ENCODE measurements around the gene KRTAP10-4. TPM values are rescaled to one million over a fixed set of nuclear protein-coding genes. Genes with fewer than 3 reads are reported as not detected.

KRTAP10-4 gene
- total RNA-seq, 1 experiment from 2014 or later = not detected

- no peaks in the 10 kb centered on the region for H3K9me2 ChIP-seq (ENCODE audit: insufficient read depth)
- H3K4me1 ChIP-seq (ENCODE audit: control insufficient read depth in 1 of 2, insufficient read depth in 2 of 2, low read length in 2 of 2) = no peaks in the 10 kb centered on the region
- H3K36me3 ChIP-seq (ENCODE audit: control insufficient read depth in 1 of 2, insufficient read depth in 2 of 2, low read length in 2 of 2) = no peaks in the 10 kb centered on the region
- ChIA-PET RAD21 (ENCODE audit: low non-redundant PET in 1 of 2, low total read pairs in 2 of 2, uncharacterized antibody in 2 of 2, unreplicated experiment in 2 of 2) (no interaction called here), POLR2A (no interaction called here), CTCF (no interaction called here)
- H3K79me2 ChIP-seq (ENCODE audit: insufficient read depth, low read length) = no peaks in the 10 kb centered on the region
- H3K4me2 ChIP-seq (ENCODE audit: low read length) = no peak overlapping the region
- no peak overlapping the region for H3K27ac ChIP-seq (ENCODE audit: low read depth, low read length)
- intact Hi-C loops (cut with micrococcal nuclease) = no loop called here
- no peak overlapping the region for H3K4me3 ChIP-seq (replicated peaks in 1 of 2; ENCODE audit: low read depth in 1 of 2, low read length in 2 of 2)
- no peaks in the 10 kb centered on the region for H4K20me1 ChIP-seq (ENCODE audit: insufficient read depth)
- peaks cover 13 to 33% of the 10 kb centered on the region in 2 experiments for H3K9me3 ChIP-seq (ENCODE audit: control insufficient read depth in 1 of 2, insufficient read depth in 1 of 2, low read depth in 1 of 2, low read length in 2 of 2)
- TF ChIP-seq EZH2phosphoT487 (IDR thresholded peaks at IDR 0.05; ENCODE audit: borderline replicate concordance) (no peak), JUND (IDR thresholded peaks at IDR 0.05) (no peak), POLR2AphosphoS5 (IDR thresholded peaks at IDR 0.05; ENCODE audit: low read depth, low read length) (no peak), CBX3 (IDR thresholded peaks at IDR 0.05; ENCODE audit: low read depth) (peak; percentile 28; the same call in 1 of the 2 replicates)
- BruUV-seq (replicated peaks) = no TSS peak
- no peak overlapping the region for H3K9ac ChIP-seq (ENCODE audit: low read length)
- no peak for DNase-seq (ENCODE audit: low read depth, low spot score)
- ATAC-seq = no peak
- no peaks in the 10 kb centered on the region for H3K27me3 ChIP-seq (ENCODE audit: insufficient read depth, low read length)
- no peak overlapping the region for H2AFZ ChIP-seq (ENCODE audit: low read depth, low read length, poor library complexity, severe bottlenecking)
Measured at GRCh38 chr21:44619886-44620285, 46.4 kb downstream of the KRTAP10-4 start.

- Histone ChIP-seq H3K9me3 (ENCODE audit: control insufficient read depth in 1 of 2, insufficient read depth in 1 of 2, low read depth in 1 of 2, low read length in 2 of 2) (peaks cover 13 to 36% of the 10 kb centered on the region in 2 experiments), H4K20me1 (ENCODE audit: insufficient read depth) (no peaks in the 10 kb centered on the region), H3K27ac (ENCODE audit: low read depth, low read length) (no peak overlapping the region), H3K9me2 (ENCODE audit: insufficient read depth) (no peaks in the 10 kb centered on the region), H3K79me2 (ENCODE audit: insufficient read depth, low read length) (no peaks in the 10 kb centered on the region), H3K4me3 (replicated peaks in 1 of 2; ENCODE audit: low read depth in 1 of 2, low read length in 2 of 2) (no peak overlapping the region), H3K27me3 (ENCODE audit: insufficient read depth, low read length) (no peaks in the 10 kb centered on the region), H3K9ac (ENCODE audit: low read length) (no peak overlapping the region), H3K36me3 (ENCODE audit: control insufficient read depth in 1 of 2, insufficient read depth in 2 of 2, low read length in 2 of 2) (no peaks in the 10 kb centered on the region), H3K4me2 (ENCODE audit: low read length) (no peak overlapping the region), H2AFZ (ENCODE audit: low read depth, low read length, poor library complexity, severe bottlenecking) (no peak overlapping the region), H3K4me1 (ENCODE audit: control insufficient read depth in 1 of 2, insufficient read depth in 2 of 2, low read length in 2 of 2) (no peaks in the 10 kb centered on the region)
- CTCF ChIA-PET = no interaction called here
- intact Hi-C loops (cut with micrococcal nuclease) = no loop called here
- peak; percentile 1 for DNase-seq (ENCODE audit: low read depth, low spot score)
- POLR2A ChIA-PET = no interaction called here
- RAD21 ChIA-PET (ENCODE audit: low non-redundant PET in 1 of 2, low total read pairs in 2 of 2, uncharacterized antibody in 2 of 2, unreplicated experiment in 2 of 2) = no interaction called here
- TF ChIP-seq JUND (IDR thresholded peaks at IDR 0.05) = no peak
- TF ChIP-seq ELF1 (IDR thresholded peaks at IDR 0.05; ENCODE audit: borderline replicate concordance, low read depth) = no peak
- no peak for TF ChIP-seq CEBPB (IDR thresholded peaks at IDR 0.05; ENCODE audit: low read depth)
- 0 out of 2 replicates have a peak, but pooled peaks have one; percentile 17 for TF ChIP-seq CBX3 (IDR thresholded peaks at IDR 0.05; ENCODE audit: low read depth)
- TF ChIP-seq ZBTB33 (IDR thresholded peaks at IDR 0.05; ENCODE audit: extremely low read depth, insufficient replicate concordance, low read length) = no peak
- no peak for TF ChIP-seq SIN3A (IDR thresholded peaks at IDR 0.05; ENCODE audit: low read depth)
- TF ChIP-seq, protein P1, sequence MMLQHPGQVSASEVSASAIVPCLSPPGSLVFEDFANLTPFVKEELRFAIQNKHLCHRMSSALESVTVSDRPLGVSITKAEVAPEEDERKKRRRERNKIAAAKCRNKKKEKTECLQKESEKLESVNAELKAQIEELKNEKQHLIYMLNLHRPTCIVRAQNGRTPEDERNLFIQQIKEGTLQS (IDR thresholded peaks at IDR 0.05) = no peak
- BruUV-seq (replicated peaks) = no TSS peak
- ATAC-seq = no peak
Measured at GRCh38 chr21:44623575-44623974, 50.0 kb downstream of the KRTAP10-4 start.

Other genes with a start within 250 kb of the KRTAP10-4 start
- 15.3 TPM for gene CFAP410, start 234.3 kb upstream of the KRTAP10-4 start, total RNA-seq (2021; ENCODE audit: unreplicated experiment)
- 28.1 TPM for gene TRPM2, start 220.1 kb upstream of the KRTAP10-4 start, total RNA-seq (2021; ENCODE audit: unreplicated experiment)
- 7.5 TPM for gene LRRC3, start 118.2 kb upstream of the KRTAP10-4 start, total RNA-seq (2021; ENCODE audit: unreplicated experiment)
- gene KRTAP10-1, start 33.5 kb upstream of the KRTAP10-4 start, total RNA-seq (2021; ENCODE audit: unreplicated experiment) = not detected
- not detected for gene KRTAP10-2, start 22.2 kb upstream of the KRTAP10-4 start, total RNA-seq (2021; ENCODE audit: unreplicated experiment)
- gene KRTAP10-3, start 14.9 kb upstream of the KRTAP10-4 start, total RNA-seq (2021; ENCODE audit: unreplicated experiment) = not detected
- not detected for gene KRTAP10-5, start 6.9 kb downstream of the KRTAP10-4 start, total RNA-seq (2021; ENCODE audit: unreplicated experiment)
- not detected for gene KRTAP10-6, start 18.8 kb downstream of the KRTAP10-4 start, total RNA-seq (2021; ENCODE audit: unreplicated experiment)
- gene KRTAP10-7, start 26.9 kb downstream of the KRTAP10-4 start, total RNA-seq (2021; ENCODE audit: unreplicated experiment) = not detected
- gene KRTAP10-8, start 38.4 kb downstream of the KRTAP10-4 start, total RNA-seq (2021; ENCODE audit: unreplicated experiment) = not detected
- gene KRTAP10-9, start 53.4 kb downstream of the KRTAP10-4 start, total RNA-seq (2021; ENCODE audit: unreplicated experiment) = not detected
- gene KRTAP10-10, start 63.6 kb downstream of the KRTAP10-4 start, total RNA-seq (2021; ENCODE audit: unreplicated experiment) = not detected
- gene KRTAP10-11, start 72.7 kb downstream of the KRTAP10-4 start, total RNA-seq (2021; ENCODE audit: unreplicated experiment) = not detected
- not detected for gene KRTAP12-4, start 80.9 kb downstream of the KRTAP10-4 start, total RNA-seq (2021; ENCODE audit: unreplicated experiment)
- not detected for gene KRTAP12-3, start 84.2 kb downstream of the KRTAP10-4 start, total RNA-seq (2021; ENCODE audit: unreplicated experiment)
- gene KRTAP12-2, start 93.2 kb downstream of the KRTAP10-4 start, total RNA-seq (2021; ENCODE audit: unreplicated experiment) = not detected
- not detected for gene KRTAP12-1, start 108.4 kb downstream of the KRTAP10-4 start, total RNA-seq (2021; ENCODE audit: unreplicated experiment)
- not detected for gene KRTAP10-12, start 123.4 kb downstream of the KRTAP10-4 start, total RNA-seq (2021; ENCODE audit: unreplicated experiment)
- gene TSPEAR, start 137.8 kb downstream of the KRTAP10-4 start, total RNA-seq (2021; ENCODE audit: unreplicated experiment) = not detected
- 86.5 TPM for gene UBE2G2, start 228.1 kb downstream of the KRTAP10-4 start, total RNA-seq (2021; ENCODE audit: unreplicated experiment)
- gene SUMO3, start 244.3 kb downstream of the KRTAP10-4 start, total RNA-seq (2021; ENCODE audit: unreplicated experiment) = 31.5 TPM